Measurements from ENCODE around the gene DACT2.

The DACT2 gene

DNA sequence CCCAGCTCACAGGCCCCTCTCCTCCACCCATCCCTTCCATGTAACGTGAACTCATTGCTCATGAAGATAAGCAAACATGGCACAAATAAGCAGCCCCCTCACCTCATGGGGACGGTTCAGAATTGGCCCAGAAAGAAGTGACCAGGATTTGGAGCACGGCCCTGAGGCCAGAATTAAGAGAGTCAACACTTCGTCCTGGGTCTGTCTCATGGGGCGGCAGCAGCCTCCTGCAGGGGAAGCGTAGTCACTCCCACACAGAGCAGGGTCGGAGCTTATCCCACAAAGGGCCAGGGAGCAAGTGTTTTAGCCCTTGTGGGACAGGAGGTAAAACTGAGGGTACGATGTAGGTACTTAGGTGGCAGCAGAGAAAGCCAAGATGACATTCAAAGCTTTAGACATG is 28.6 kb upstream of the DACT2 start:
- no peak for TF ChIP-seq CTCF (IDR thresholded peaks at IDR 0.05)
- no peak for TF ChIP-seq ZFX (IDR thresholded peaks at IDR 0.05; ENCODE audit: borderline replicate concordance)
- H3K27ac ChIP-seq, result no peak overlapping the region

- TF ChIP-seq ZFX (IDR thresholded peaks at IDR 0.05; ENCODE audit: borderline replicate concordance) (no peak), CTCF (IDR thresholded peaks at IDR 0.05) (no peak)
- no peak overlapping the region for H3K27ac ChIP-seq
Observed at GRCh38 chr6:168347615-168348014, 28.0 kb upstream of the DACT2 start.

- H3K27ac ChIP-seq, result no peak overlapping the region
- TF ChIP-seq ZFX (IDR thresholded peaks at IDR 0.05; ENCODE audit: borderline replicate concordance), result no peak
- no peak for TF ChIP-seq CTCF (IDR thresholded peaks at IDR 0.05)
Observed at GRCh38 chr6:168347053-168347452, 27.5 kb upstream of the DACT2 start.

- H3K27ac ChIP-seq, result no peak overlapping the region
- TF ChIP-seq CTCF (IDR thresholded peaks at IDR 0.05), result no peak
- TF ChIP-seq ZFX (IDR thresholded peaks at IDR 0.05; ENCODE audit: borderline replicate concordance), result no peak
Observed at GRCh38 chr6:168345896-168346754, 26.5 kb upstream of the DACT2 start.

GRCh38 chr6:168345266-168345665 is 25.7 kb upstream of the DACT2 start:
- TF ChIP-seq ZFX (IDR thresholded peaks at IDR 0.05; ENCODE audit: borderline replicate concordance) (no peak), CTCF (IDR thresholded peaks at IDR 0.05) (no peak)
- no peak overlapping the region for H3K27ac ChIP-seq

DNA sequence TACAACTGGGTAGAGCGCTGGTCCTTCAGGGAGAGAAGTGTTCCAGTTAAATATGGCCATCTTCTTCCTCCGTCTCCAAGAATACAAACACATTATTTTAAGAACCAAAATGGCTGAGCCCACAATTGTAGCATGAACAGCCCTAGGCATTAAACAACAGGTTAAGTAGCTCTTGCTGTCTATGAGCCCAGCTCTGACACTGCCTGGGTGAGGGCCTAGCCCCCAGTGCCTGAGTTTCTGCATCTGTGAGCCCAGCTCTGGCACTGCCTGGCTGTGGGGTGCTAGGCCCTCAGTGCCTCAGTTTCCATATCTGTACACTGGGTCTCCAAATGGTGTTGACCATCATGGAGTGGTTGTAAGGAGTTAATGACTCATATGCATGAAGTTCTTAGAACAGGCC is 24.8 kb upstream of the DACT2 start:
- TF ChIP-seq ZFX (IDR thresholded peaks at IDR 0.05; ENCODE audit: borderline replicate concordance) (no peak), CTCF (IDR thresholded peaks at IDR 0.05) (no peak)
- H3K27ac ChIP-seq, result no peak overlapping the region
